ENCODE measurements around the gene FAM151A.

Gene FAM151A

GRCh38 chr1:54579337-54579781 is 44.0 kb downstream of the FAM151A start:
- DNase-seq (ENCODE audit: low read depth): no peak

DNA sequence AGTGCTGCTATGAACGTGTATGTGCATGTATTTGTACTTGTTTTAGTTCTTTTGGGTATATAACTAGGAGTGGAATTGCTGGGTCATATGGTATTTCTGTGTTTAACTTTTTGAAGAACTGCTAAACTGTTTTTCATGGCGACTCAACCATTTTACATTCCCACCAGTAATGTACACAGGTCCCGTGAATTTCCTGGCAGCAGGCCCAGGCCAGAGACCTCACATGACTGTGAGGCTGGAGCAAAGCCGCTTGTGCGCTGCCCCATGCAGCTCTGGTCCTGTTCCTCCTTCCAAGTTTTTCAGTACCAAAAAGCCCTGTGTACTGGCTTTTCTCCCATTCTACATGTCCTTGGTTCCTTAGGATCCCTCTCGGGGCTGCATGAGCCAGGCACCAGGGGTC is 45.7 kb downstream of the FAM151A start:
- DNase-seq (ENCODE audit: low read depth): no peak

GRCh38 chr1:54575605-54576290 is 47.6 kb downstream of the FAM151A start:
- DNase-seq (ENCODE audit: low read depth): no peak

DNA sequence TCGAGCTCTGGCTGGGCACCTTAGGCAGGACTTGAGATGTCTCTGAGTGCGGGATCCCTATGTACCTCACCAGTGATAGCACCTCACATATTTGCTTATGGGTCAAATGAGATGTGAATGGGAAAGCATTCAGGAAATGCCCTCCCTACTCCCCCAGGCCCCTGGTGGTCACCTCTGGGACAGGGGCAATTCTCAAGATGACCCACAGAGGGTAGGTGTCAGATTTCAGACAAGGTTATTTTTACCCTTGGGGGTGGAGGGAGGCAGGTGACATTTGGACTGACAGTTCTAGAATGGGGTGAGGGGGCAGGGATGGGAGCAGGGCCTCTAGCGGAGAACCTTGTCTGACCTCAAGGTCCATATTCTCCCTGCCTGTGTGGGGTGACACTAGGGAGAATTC is 48.2 kb downstream of the FAM151A start:
- DNase-seq (ENCODE audit: low read depth): no peak

DNA sequence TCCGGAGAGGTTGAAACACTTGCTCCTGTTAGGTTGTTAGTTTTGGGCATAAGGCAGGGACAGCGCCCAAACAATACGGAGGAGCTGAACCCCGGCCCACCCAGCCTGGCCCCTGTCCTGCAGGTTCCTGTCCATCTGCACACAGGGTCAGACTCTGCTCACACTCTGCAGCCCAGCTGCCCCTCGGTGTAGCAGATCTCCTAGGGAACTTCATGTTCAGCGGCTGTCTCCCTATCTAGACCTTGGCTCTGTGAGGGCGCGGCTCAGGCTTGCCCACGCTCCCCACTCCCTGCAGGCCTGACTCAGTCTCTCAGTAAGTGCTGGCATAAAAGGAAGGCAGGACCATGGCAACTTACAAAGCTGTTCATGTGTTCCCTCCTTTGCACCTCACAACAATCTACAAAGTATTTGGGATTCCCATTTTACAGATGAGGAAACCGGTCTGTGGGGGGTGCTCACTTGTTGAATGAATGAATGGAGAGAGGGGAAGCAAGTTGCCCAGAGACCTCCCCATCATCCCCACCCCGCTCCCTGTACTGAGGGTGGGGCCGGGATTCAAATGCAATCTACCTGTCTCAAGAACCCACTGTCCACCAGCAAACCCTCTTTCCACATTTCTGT is 49.1 kb downstream of the FAM151A start:
- DNase-seq (ENCODE audit: low read depth): no peak

GRCh38 chr1:54572542-54572850 is 50.8 kb downstream of the FAM151A start:
- DNase-seq (ENCODE audit: low read depth): no peak

GRCh38 chr1:54571803-54572541 is 51.4 kb downstream of the FAM151A start:
- no peak for DNase-seq (ENCODE audit: low read depth)

- DNase-seq (ENCODE audit: low read depth): no peak
These were observed 52.0 kb downstream of the FAM151A start for GRCh38 chr1:54571326-54571725.

DNA sequence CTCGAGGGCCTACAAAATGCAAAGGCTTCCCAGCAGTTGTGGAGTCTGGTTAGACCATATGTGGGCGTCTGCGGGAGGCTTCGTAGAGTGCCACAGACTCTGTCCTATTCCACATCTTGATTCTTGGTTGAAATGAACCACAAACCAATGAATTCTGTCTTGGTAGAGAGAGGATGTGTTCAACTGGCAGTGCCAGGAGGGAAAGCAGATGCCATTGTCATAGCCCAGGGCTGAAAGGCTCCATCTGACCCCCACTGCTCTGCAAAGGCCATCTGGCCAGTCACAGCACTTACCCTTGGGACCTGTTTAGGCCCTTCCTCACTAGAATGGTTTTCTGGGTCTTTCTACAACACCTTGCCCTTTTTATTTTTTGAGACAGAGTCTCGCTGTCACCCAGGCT is 53.2 kb downstream of the FAM151A start:
- DNase-seq (ENCODE audit: low read depth): no peak

GRCh38 chr1:54569339-54569738 is 54.0 kb downstream of the FAM151A start:
- no peak for DNase-seq (ENCODE audit: low read depth)

- DNase-seq (ENCODE audit: low read depth): no peak
These were observed 55.4 kb downstream of the FAM151A start for GRCh38 chr1:54567961-54568360.

DNA sequence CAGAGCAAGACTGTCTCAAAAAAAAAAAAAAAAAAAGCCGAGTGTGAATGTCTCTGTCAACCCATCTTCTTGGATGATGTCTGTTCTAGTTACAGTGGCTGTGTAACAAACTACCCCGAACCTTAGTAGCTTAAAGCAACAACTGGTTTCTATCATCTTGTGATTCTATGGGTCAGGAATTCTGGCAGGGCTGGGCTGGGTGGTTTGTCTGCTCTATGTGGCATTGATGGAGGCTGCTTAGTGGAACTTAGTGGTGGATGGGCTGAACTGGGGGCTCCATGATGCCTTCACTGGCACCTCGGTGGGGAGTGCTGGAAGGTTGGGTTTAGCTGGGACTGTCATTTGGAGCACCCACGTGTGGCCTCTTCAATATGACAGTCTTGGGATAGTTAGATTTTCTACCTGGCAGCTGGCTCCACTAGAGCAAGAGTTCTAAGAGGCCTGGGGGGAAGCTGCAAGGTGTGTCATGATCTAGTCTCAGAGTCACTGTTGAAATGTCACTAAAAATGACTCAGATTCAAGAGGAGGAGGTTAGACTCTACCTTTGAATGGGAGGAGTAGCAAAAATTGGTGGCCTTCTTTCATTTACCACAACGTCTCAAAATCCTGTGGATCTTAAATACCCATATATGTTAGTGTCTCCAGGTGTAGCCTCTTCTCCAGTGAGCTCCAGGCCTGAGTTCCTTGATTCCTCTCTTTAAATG is 56.7 kb downstream of the FAM151A start:
- DNase-seq (ENCODE audit: low read depth): no peak

- DNase-seq (ENCODE audit: low read depth): no peak
These were observed 58.2 kb downstream of the FAM151A start for GRCh38 chr1:54565113-54565501.

- no peak for DNase-seq (ENCODE audit: low read depth)
These were observed 58.8 kb downstream of the FAM151A start for GRCh38 chr1:54564312-54565112.

DNA sequence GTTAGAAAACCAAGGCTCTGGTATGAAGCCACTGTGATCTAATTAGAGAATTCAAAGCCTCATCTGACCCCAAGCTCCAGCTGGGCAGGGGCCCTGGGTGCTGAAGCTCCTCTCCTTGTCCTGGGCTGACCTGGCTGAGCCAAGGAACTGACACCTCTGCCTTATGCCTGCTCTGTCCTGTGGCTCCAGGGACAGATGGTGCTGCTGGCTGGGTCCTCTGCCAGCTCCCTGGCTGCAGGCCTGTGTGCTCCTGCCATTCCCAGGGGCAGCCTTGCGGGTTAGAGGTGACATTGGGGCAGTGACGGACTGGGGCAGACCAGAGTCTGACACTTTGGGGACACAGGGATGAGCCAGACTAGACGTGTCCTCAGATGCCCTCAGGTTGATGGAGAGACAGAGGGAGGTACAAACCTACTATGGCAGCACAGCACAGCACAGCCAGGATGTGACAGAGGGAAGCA is 63.5 kb downstream of the FAM151A start:
- no peak for DNase-seq (ENCODE audit: low read depth)

All from non-pigmented ciliary epithelial cell (primary cell).